H1 (cell line): ENCODE measurements around the gene PRRC1. TPM values are rescaled to one million over a fixed set of nuclear protein-coding genes. Genes with fewer than 3 reads are reported as not detected.

Experiments
- CTCF ChIA-PET: fragments of 300-600 bp; sonication (Branson Sonifier 250); formaldehyde crosslinking; loops from one replicate; lab custom pipeline; 2021; ENCODE audit not compliant: partially characterized antibody; lab: Charles Lee
- POLR2A ChIA-PET: fragments of 300-600 bp; sonication (Branson Sonifier 250); formaldehyde crosslinking; loops from one replicate; lab custom pipeline; 2021; ENCODE audit warnings: inconsistent platforms; ENCODE audit not compliant: partially characterized antibody; lab: Charles Lee
- DNase-seq, 2 experiments: peaks; one replicate each; pipeline versions ENCODE4 v3.0.0 to v3.0.0-alpha.2; 2010 to 2022; ENCODE audit warnings: low spot score in 2 of 2, low read depth in 1 of 2, mixed read lengths in 1 of 2
- FAIRE-seq: peaks from 2 replicates; lab custom pipeline; 2011; peaks lifted over from hg19 to GRCh38; lab: Jason Lieb, UNC
- H2AFZ ChIP-seq: 2 replicates; pipeline ENCODE4 v1.8.1; 2012; ENCODE audit warnings: low read length, inconsistent platforms
- H2AK5ac ChIP-seq: 2 replicates; pipeline ENCODE4 v1.6.1; 2013; ENCODE audit warnings: low read depth, low read length
- H2BK120ac ChIP-seq: replicated peaks from 2 replicates; pipeline ENCODE3; 2013; ENCODE audit warnings: low read depth, low read length, inconsistent platforms
- H2BK12ac ChIP-seq: 2 replicates; pipeline ENCODE4 v1.6.1; 2013; ENCODE audit warnings: low read depth, low read length
- H2BK15ac ChIP-seq: 2 replicates; pipeline ENCODE4 v1.6.1; 2013; ENCODE audit warnings: low read length
- H2BK20ac ChIP-seq: 2 replicates; pipeline ENCODE4 v1.6.1; 2013; ENCODE audit warnings: low read length
- H2BK5ac ChIP-seq: 2 replicates; pipeline ENCODE4 v1.6.1; 2013; ENCODE audit warnings: low read depth, low read length
- H3K14ac ChIP-seq: 2 replicates; pipeline ENCODE4 v1.6.1; 2013; ENCODE audit warnings: inconsistent platforms; ENCODE audit not compliant: insufficient read length
- H3K18ac ChIP-seq: 2 replicates; pipeline ENCODE4 v1.6.1; 2013; ENCODE audit warnings: low read length; ENCODE audit errors: extremely low read depth
- H3K23ac ChIP-seq: 2 replicates; pipeline ENCODE4 v1.6.1; 2013; ENCODE audit warnings: inconsistent platforms; ENCODE audit not compliant: insufficient read length
- H3K23me2 ChIP-seq: 2 replicates; pipeline ENCODE4 v1.6.1; 2013; ENCODE audit warnings: low read depth, low read length
- H3K27ac ChIP-seq: 2 replicates; pipeline ENCODE4 v1.6.1; 2011; ENCODE audit warnings: low read depth, low read length, inconsistent platforms
- H3K27me3 ChIP-seq, 4 experiments: replicated peaks in 1 of 4; 1 replicate in 1 of 4; 2 replicates in 3 of 4; pipeline versions ENCODE4 v1.6.1 to v1.8.1; 2011 to 2013; ENCODE audit warnings: low read length in 3 of 4, mild to moderate bottlenecking in 3 of 4, inconsistent platforms in 2 of 4, mixed read lengths in 2 of 4, moderate library complexity in 1 of 4; ENCODE audit not compliant: control insufficient read depth in 3 of 4, insufficient read depth in 3 of 4; ENCODE audit errors: extremely low read depth in 1 of 4
- H3K36me3 ChIP-seq, 4 experiments: 2 replicates each; pipeline versions ENCODE4 v1.6.1 to v1.8.1; 2011 to 2013; ENCODE audit warnings: mild to moderate bottlenecking in 4 of 4, low read length in 3 of 4, moderate library complexity in 2 of 4, control low read depth in 1 of 4, inconsistent platforms in 1 of 4; ENCODE audit not compliant: insufficient read depth in 4 of 4, control insufficient read depth in 2 of 4
- H3K4ac ChIP-seq: replicated peaks from 2 replicates; pipeline ENCODE3; 2013; ENCODE audit warnings: low read length, low read depth, mixed read lengths, inconsistent platforms; ENCODE audit not compliant: insufficient read length
- H3K4me1 ChIP-seq, 4 experiments: replicated peaks in 1 of 4; 1 replicate in 1 of 4; 2 replicates in 3 of 4; pipeline versions ENCODE4 v1.6.1 to v1.8.1; 2011 to 2013; ENCODE audit warnings: low read length in 3 of 4, inconsistent platforms in 2 of 4, mixed read lengths in 1 of 4; ENCODE audit not compliant: insufficient read depth in 4 of 4, control insufficient read depth in 3 of 4
- H3K4me2 ChIP-seq, 2 experiments: 2 replicates each; pipeline versions ENCODE4 v1.6.1 to v1.8.1; 2011 to 2013; ENCODE audit warnings: low read depth in 2 of 2, low read length in 2 of 2, control low read depth in 1 of 2, inconsistent platforms in 1 of 2, mild to moderate bottlenecking in 1 of 2; ENCODE audit not compliant: insufficient read depth in 1 of 2
- H3K4me3 ChIP-seq, 4 experiments: fragments of 200-600, 300-600 bp in 1 of 4; sonication (generic), shearing (Covaris generic), sonication (Bioruptor Twin) in 1 of 4; 2 replicates each; pipeline versions ENCODE4 v1.5.1 to v1.8.1; 2011 to 2016; ENCODE audit warnings: low read length in 4 of 4, low read depth in 3 of 4, control low read depth in 2 of 4, inconsistent platforms in 2 of 4, mild to moderate bottlenecking in 2 of 4, mixed read lengths in 1 of 4, moderate library complexity in 1 of 4; ENCODE audit not compliant: insufficient read depth in 2 of 4; ENCODE audit errors: extremely low read depth in 1 of 4
- H3K56ac ChIP-seq: replicated peaks from 2 replicates; pipeline ENCODE3; 2013; ENCODE audit warnings: low read depth, mild to moderate bottlenecking, mixed read lengths, low read length, inconsistent platforms; ENCODE audit not compliant: insufficient read length
- H3K79me1 ChIP-seq: 2 replicates; pipeline ENCODE4 v1.6.1; 2013; ENCODE audit warnings: low read depth, low read length, control low read depth
- H3K79me2 ChIP-seq, 2 experiments: 2 replicates each; pipeline versions ENCODE4 v1.6.1 to v1.8.1; 2012 to 2013; ENCODE audit warnings: low read length in 2 of 2, mild to moderate bottlenecking in 2 of 2, inconsistent platforms in 1 of 2; ENCODE audit not compliant: insufficient read depth in 2 of 2, control insufficient read depth in 1 of 2
- H3K9ac ChIP-seq, 4 experiments: replicated peaks in 1 of 4; 1 replicate in 1 of 4; 2 replicates in 3 of 4; pipeline versions ENCODE4 v1.6.1 to v1.8.1; 2011 to 2013; ENCODE audit warnings: low read depth in 3 of 4, low read length in 3 of 4, control low read depth in 2 of 4, mild to moderate bottlenecking in 2 of 4, moderate library complexity in 2 of 4, inconsistent platforms in 1 of 4; ENCODE audit errors: extremely low read depth in 1 of 4
- H3K9me3 ChIP-seq, 2 experiments: 2 replicates each; pipeline versions ENCODE4 v1.6.1 to v1.8.1; 2012 to 2013; ENCODE audit warnings: mild to moderate bottlenecking in 2 of 2, moderate library complexity in 2 of 2, control low read depth in 1 of 2, inconsistent platforms in 1 of 2, low read depth in 1 of 2, low read length in 1 of 2, mixed read lengths in 1 of 2; ENCODE audit not compliant: insufficient read depth in 2 of 2
- H4K20me1 ChIP-seq, 2 experiments: replicated peaks in 1 of 2; 2 replicates each; pipeline versions ENCODE3 to v1.8.1; 2011 to 2013; ENCODE audit warnings: inconsistent platforms in 2 of 2, low read length in 2 of 2, mild to moderate bottlenecking in 1 of 2; ENCODE audit not compliant: insufficient read depth in 2 of 2, control insufficient read depth in 1 of 2
- H4K5ac ChIP-seq: 2 replicates; pipeline ENCODE4 v1.6.1; 2013; ENCODE audit warnings: low read length, low read depth, mixed read lengths, inconsistent platforms; ENCODE audit not compliant: insufficient read length
- H4K8ac ChIP-seq: 2 replicates; pipeline ENCODE4 v1.8.0; 2013; ENCODE audit warnings: mild to moderate bottlenecking, moderate library complexity, low read length, inconsistent platforms; ENCODE audit not compliant: insufficient read depth; ENCODE audit errors: extremely low read depth
- H4K91ac ChIP-seq: replicated peaks from 2 replicates; pipeline ENCODE3; 2013; ENCODE audit warnings: low read length, mixed read lengths, inconsistent platforms; ENCODE audit not compliant: insufficient read length
- ASH2L ChIP-seq: fragments of 200-600, 300-600 bp; sonication (generic); IDR thresholded peaks from one replicate; pipeline ENCODE4 v1.7.1; 2017; ENCODE audit warnings: low read length
- CBX8 ChIP-seq: fragments of 300-800, 300-1000 bp; sonication (generic); IDR thresholded peaks from 2 replicates; pipeline ENCODE4 v1.7.1; 2016; ENCODE audit warnings: low read depth, low read length, borderline replicate concordance
- CEBPB ChIP-seq: IDR thresholded peaks from 2 replicates; pipeline ENCODE4 v1.6.1; 2012; ENCODE audit warnings: low read depth, low read length
- CREB1 ChIP-seq: IDR thresholded peaks from 2 replicates; pipeline ENCODE4 v1.6.1; 2012; ENCODE audit warnings: inconsistent platforms
- EGR1 ChIP-seq: IDR thresholded peaks from 2 replicates; pipeline ENCODE4 v1.6.1; 2011; ENCODE audit warnings: low read depth, low read length, borderline replicate concordance
- GABPA ChIP-seq: IDR thresholded peaks from 2 replicates; pipeline ENCODE4 v1.6.1; 2011; ENCODE audit warnings: mild to moderate bottlenecking, low read length, moderate library complexity, borderline replicate concordance; ENCODE audit not compliant: insufficient read depth
- HDAC2 ChIP-seq, 2 experiments: fragments of 300-600 bp in 1 of 2; sonication (generic) in 1 of 2; IDR thresholded peaks; 2 replicates each; pipeline ENCODE4 v1.6.1; 2011 to 2012; ENCODE audit warnings: low read depth in 2 of 2, low read length in 2 of 2, mild to moderate bottlenecking in 2 of 2, moderate library complexity in 2 of 2, borderline replicate concordance in 1 of 2, inconsistent platforms in 1 of 2
- JUN ChIP-seq: IDR thresholded peaks from 2 replicates; pipeline ENCODE4 v1.6.1; 2011; ENCODE audit warnings: low read depth, mild to moderate bottlenecking, improper control_type of control experiment, low read length
- KDM5A ChIP-seq: fragments of 200-600 bp; IDR thresholded peaks from 2 replicates; pipeline ENCODE4 v1.7.1; 2012; ENCODE audit warnings: mild to moderate bottlenecking, low read length, inconsistent platforms, mixed read lengths
- NANOG ChIP-seq: IDR thresholded peaks from 2 replicates; pipeline ENCODE4 v1.6.1; 2011; ENCODE audit warnings: low read length, low read depth, mild to moderate bottlenecking, inconsistent platforms; ENCODE audit not compliant: insufficient read depth, poor library complexity, severe bottlenecking
- NRF1 ChIP-seq: IDR thresholded peaks from 2 replicates; pipeline ENCODE4 v1.6.1; 2011; ENCODE audit warnings: mild to moderate bottlenecking, low read depth, low read length, improper control_type of control experiment
- SIN3A ChIP-seq, 2 experiments: IDR thresholded peaks in 1 of 2; conservative IDR thresholded peaks in 1 of 2; 2 replicates each; pipeline ENCODE4 v1.6.1; 2011 to 2012; ENCODE audit warnings: low read length in 2 of 2, improper control_type of control experiment in 1 of 2, low read depth in 1 of 2, mild to moderate bottlenecking in 1 of 2
- WGBS, 2 experiments: shearing (Covaris generic) in 1 of 2; methylation state at CpG; one replicate each; pipeline versions ENCODE4 v1.1.6 to v1.1.7; 2013 to 2015; ENCODE audit warnings: low lambda C conversion rate in 2 of 2, mixed read lengths in 2 of 2, inconsistent platforms in 1 of 2, low coverage in 1 of 2, missing lambda C conversion rate in 1 of 2; ENCODE audit not compliant: insufficient replicate concordance in 2 of 2, insufficient coverage in 1 of 2, insufficient read length in 1 of 2; ENCODE audit errors: extremely low coverage in 1 of 2, missing lambda C conversion rate in 1 of 2; 5-methylcytosine and 5-hydroxymethylcytosine counted together
- polyA plus RNA-seq, 7 experiments: library from polyadenylated mRNA; depleted of rRNA in 3 of 7; stranded (reverse) in 5 of 7; unstranded in 2 of 7; fragments of >200 nt in 5 of 7; fragments of 200-250 nt in 2 of 7; gene quantifications; 1 replicate in 5 of 7; 2 replicates in 1 of 7; 4 replicates in 1 of 7; pipeline versions ENCODE4 v1.2.1 to v1.2.3, GENCODE V29; 2011 to 2013; ENCODE audit warnings: missing spikeins in 2 of 7, mixed read lengths in 2 of 7
- total RNA-seq: library from RNA; stranded (reverse); fragmentation: NEBNext Ultra II Directional; extraction: Animal tissue kit (Norgen Biotek cat#: 25700); gene quantifications from 2 replicates; pipeline ENCODE4 v1.2.1, GENCODE V29; 2021

PRRC1 gene
- total and polyA plus RNA-seq, 2 of the 8 experiments (the other 6 are each of a cell fraction or from before 2014, with no cell fraction given) = 54.6 to 78.6 TPM

DNA sequence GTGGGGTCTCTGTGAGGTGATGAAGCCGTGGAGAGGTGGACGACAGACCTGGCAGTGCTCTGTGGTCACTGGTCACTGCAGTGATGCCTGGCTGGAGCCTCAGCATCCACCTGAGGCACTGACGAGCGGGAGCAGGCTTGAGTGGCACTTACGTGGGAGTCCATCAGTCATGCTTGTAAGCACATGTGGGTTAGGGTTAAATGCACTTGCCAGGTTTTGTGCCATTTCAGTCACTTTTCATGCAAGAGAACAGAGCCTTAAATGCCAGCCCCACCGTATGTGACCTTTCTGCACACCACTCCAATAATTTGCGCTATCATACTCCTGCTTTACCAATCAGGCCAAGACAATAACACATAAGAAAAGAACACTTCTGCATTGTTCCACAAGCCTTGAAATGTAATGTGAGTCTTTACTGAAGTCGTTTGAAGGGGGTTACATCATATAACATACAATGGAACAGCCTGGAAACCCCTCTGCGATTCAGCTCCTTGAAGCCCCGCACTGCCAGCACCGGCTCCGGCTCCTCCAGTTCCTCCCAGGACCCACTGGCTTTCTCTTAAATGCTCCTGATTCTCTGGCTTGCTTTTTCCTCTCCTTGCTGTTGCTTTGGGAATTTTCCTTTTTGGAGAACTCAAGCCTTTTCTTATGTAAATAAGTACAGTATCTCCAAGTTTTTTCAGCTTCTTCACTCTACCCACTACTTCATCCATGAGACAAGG lies 72.0 kb downstream of the PRRC1 start:
- Histone ChIP-seq H4K5ac (no peak overlapping the region), H3K9me3 (no peaks in the 10 kb centered on the region), H2BK12ac (no peak overlapping the region), H3K27ac (no peak overlapping the region), H3K14ac (no peak overlapping the region), H3K4ac (no peak overlapping the region), H3K4me1 (peaks cover 3 to 13% (median 5%) of the 10 kb centered on the region in 4 experiments; a peak in 6 of 7 replicates), H3K23ac (no peak overlapping the region), H3K4me3 (no peak overlapping the region), H2BK5ac (no peak overlapping the region), H4K8ac (no peak overlapping the region), H3K23me2 (no peaks in the 10 kb centered on the region; the same call in 1 of the 2 replicates), H2BK20ac (peak overlapping the region; percentile 68; the same call in 1 of the 2 replicates), H3K27me3 (no peaks in the 10 kb centered on the region), H3K4me2 (no peak overlapping the region), H3K56ac (no peak overlapping the region), H2BK15ac (peak overlapping the region; percentile 24; the same call in 1 of the 2 replicates), H3K36me3 (no peaks in the 10 kb centered on the region), H3K79me1 (no peaks in the 10 kb centered on the region), H3K79me2 (no peaks in the 10 kb centered on the region), H4K20me1 (no peaks in the 10 kb centered on the region), H2BK120ac (no peak overlapping the region), H2AK5ac (no peak overlapping the region), H3K9ac (no peak overlapping the region), H2AFZ (0 out of 2 replicates have a peak overlapping the region, but pooled peaks have one; percentile 45), H4K91ac (no peak overlapping the region), H3K18ac (no peak overlapping the region)
- FAIRE-seq (no peak), DNase-seq (no peak)
- ChIA-PET POLR2A (interaction anchor here (1.7 kb wide), 1 partner anchor 19 kb away, joined by 5 read pairs; no protein-coding TSS in a partner anchor), CTCF (interaction anchor here (1.3 to 1.9 kb wide), 5 partner anchors 10 to 26 kb away, joined by 4 to 9 read pairs (median 4); no protein-coding TSS in a partner anchor)
- WGBS, 2 experiments = 81% methylated on average over 12 of the region's 12 CpGs; no CpG with 5 or more reads in 1 of the 2 experiments
- TF ChIP-seq HDAC2 (IDR thresholded peaks at IDR 0.05; ENCODE audit: borderline replicate concordance in 1 of 2, low read depth in 2 of 2, low read length in 2 of 2) = no peak
- TF ChIP-seq ASH2L = no peak
- TF ChIP-seq CEBPB = no peak
- no peak for TF ChIP-seq KDM5A
- TF ChIP-seq JUN = no peak
- TF ChIP-seq NANOG = no peak
- TF ChIP-seq EGR1 = no peak
- TF ChIP-seq SIN3A (conservative IDR thresholded peaks at IDR 0.05 in 1 of 2, IDR thresholded peaks at IDR 0.05 in 1 of 2; ENCODE audit: low read depth in 1 of 2, low read length in 2 of 2) = no peak
- TF ChIP-seq NRF1 = no peak
- no peak for TF ChIP-seq GABPA
- no peak for TF ChIP-seq CBX8
- no peak for TF ChIP-seq CREB1
